ENCODE data around the gene CHAF1A.

Gene CHAF1A

DNA sequence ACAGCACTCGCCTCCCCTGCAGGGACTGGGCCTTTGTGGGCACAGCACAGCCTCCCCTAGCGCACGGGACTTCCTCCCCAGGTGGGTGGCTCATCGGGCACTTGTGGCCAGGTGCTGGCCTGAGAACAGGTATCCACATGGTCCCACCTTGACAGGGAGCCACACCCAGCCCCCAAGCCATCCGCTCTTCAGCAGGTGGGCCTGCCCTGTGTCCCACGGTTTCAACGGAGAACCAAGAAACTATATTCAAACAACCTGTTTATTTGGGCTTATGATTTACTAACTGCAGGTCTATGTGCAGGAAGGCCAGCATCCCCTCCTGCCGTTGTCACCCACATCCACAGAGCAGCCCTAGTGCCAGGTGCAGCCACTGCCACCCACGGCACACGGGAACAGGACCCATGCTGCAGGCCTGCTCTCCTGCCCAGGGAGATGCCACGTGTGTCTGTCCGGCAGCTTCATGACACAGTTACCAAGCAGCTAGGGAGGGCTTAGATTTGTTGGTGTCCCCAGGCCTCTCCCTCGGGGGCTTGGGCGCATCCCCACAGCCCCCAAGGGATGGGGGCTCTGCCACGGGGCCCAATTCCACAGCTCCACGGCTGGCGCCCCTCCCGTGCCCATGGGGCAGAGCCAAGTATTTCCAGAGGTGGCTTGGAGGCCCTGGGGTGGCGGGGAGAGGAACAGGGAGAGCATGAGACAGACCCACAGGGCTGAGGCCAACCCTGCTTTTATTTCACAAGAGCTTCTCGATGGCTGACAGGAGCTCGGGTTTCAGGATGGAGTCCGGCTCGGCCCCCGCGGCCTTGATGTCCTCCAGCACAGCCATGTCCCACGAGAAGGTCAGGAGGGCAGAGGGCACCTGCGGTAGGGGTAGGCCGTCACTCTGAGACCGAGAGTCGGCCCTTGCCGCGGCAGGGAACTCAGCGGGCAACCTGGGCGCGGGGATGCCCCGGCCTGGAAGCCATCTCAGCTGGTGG, 42.6 kb downstream of the CHAF1A start:
- H3K9ac ChIP-seq (ENCODE audit: low read length), result no peak overlapping the region
- H3K4me3 ChIP-seq (ENCODE audit: insufficient read depth, low read length, poor library complexity, severe bottlenecking), result no peak overlapping the region
- H3K9me3 ChIP-seq (ENCODE audit: insufficient read depth, low read length), result no peaks in the 10 kb centered on the region
- H4K20me1 ChIP-seq (ENCODE audit: low read depth, low read length), result no peaks in the 10 kb centered on the region
- no peak overlapping the region for H3K27ac ChIP-seq (ENCODE audit: low read depth, low read length)
- no peaks in the 10 kb centered on the region for H3K79me2 ChIP-seq (ENCODE audit: insufficient read depth, low read length)
- no peaks in the 10 kb centered on the region for H3K9me2 ChIP-seq (replicated peaks; ENCODE audit: insufficient read depth, low read length)
- TF ChIP-seq, protein P1, sequence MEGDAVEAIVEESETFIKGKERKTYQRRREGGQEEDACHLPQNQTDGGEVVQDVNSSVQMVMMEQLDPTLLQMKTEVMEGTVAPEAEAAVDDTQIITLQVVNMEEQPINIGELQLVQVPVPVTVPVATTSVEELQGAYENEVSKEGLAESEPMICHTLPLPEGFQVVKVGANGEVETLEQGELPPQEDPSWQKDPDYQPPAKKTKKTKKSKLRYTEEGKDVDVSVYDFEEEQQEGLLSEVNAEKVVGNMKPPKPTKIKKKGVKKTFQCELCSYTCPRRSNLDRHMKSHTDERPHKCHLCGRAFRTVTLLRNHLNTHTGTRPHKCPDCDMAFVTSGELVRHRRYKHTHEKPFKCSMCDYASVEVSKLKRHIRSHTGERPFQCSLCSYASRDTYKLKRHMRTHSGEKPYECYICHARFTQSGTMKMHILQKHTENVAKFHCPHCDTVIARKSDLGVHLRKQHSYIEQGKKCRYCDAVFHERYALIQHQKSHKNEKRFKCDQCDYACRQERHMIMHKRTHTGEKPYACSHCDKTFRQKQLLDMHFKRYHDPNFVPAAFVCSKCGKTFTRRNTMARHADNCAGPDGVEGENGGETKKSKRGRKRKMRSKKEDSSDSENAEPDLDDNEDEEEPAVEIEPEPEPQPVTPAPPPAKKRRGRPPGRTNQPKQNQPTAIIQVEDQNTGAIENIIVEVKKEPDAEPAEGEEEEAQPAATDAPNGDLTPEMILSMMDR (IDR thresholded peaks at IDR 0.05; ENCODE audit: insufficient read depth, low read length, poor library complexity, severe bottlenecking), result no peak
- H2AFZ ChIP-seq (ENCODE audit: low read depth, low read length, severe bottlenecking), result no peak overlapping the region
- H3K4me2 ChIP-seq (ENCODE audit: low read depth, low read length, poor library complexity, severe bottlenecking), result no peak overlapping the region
- H3K36me3 ChIP-seq (ENCODE audit: low read length), result 0 out of 2 replicates have a peak, but pooled peaks cover 2% of the 10 kb centered on the region
- no peaks in the 10 kb centered on the region for H3K27me3 ChIP-seq (ENCODE audit: low read length)
- no peaks in the 10 kb centered on the region for H3F3A ChIP-seq (ENCODE audit: insufficient read depth)

DNA sequence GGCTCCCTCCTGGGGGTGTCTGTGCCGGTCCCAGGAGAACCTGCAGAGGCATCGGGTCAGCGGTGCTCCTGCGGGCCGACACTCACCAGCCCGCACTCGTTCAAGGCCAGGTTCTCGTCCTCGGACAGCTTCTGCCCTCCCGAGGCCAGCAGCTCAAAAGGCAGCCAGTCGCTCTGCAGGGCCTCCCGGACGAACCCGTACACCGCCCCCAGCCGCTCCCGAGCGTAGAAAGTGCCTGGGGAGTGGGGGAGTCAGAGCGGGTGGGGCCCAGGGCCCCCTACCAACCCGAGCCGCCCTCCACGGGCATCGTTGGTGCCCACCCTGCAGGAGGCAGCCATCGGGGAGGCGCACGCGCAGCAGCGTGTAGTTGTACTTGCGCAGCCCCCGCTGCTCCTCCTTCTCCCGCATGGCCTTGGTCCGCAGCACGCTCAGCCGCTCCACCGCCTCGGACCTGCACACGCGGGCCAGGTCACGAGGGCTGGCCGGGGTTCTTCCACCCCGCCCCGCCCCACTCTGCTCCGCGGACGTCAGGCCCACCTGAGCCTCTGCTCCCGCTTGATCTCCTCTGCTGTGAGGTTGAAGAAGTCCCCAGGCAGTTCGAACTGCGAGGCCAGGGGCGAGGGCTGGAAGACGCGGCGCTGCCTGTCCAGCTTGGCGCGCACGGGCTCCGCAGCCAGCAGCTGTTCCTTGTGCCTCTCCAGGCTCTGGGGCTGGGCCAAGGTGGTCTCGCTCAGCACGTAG, 43.7 kb downstream of the CHAF1A start:
- H3K27me3 ChIP-seq (ENCODE audit: low read length), result no peaks in the 10 kb centered on the region
- H3K9me3 ChIP-seq (ENCODE audit: insufficient read depth, low read length), result no peaks in the 10 kb centered on the region
- no peak overlapping the region for H3K4me3 ChIP-seq (ENCODE audit: insufficient read depth, low read length, poor library complexity, severe bottlenecking)
- TF ChIP-seq, protein P1 (IDR thresholded peaks at IDR 0.05; ENCODE audit: insufficient read depth, low read length, poor library complexity, severe bottlenecking), result no peak
- no peak for TF ChIP-seq EZH2phosphoT487 (conservative IDR thresholded peaks at IDR 0.05; ENCODE audit: low read length)
- no peaks in the 10 kb centered on the region for H4K20me1 ChIP-seq (ENCODE audit: low read depth, low read length)
- no peak overlapping the region for H3K9ac ChIP-seq (ENCODE audit: low read length)
- H3F3A ChIP-seq (ENCODE audit: insufficient read depth), result peaks cover 6% of the 10 kb centered on the region; the same call in 1 of the 2 replicates
- H3K4me2 ChIP-seq (ENCODE audit: low read depth, low read length, poor library complexity, severe bottlenecking), result no peak overlapping the region
- no peak overlapping the region for H2AFZ ChIP-seq (ENCODE audit: low read depth, low read length, severe bottlenecking)
- no peaks in the 10 kb centered on the region for H3K79me2 ChIP-seq (ENCODE audit: insufficient read depth, low read length)
- H3K9me2 ChIP-seq (replicated peaks; ENCODE audit: insufficient read depth, low read length), result no peaks in the 10 kb centered on the region
- H3K27ac ChIP-seq (ENCODE audit: low read depth, low read length), result no peak overlapping the region
- no peaks in the 10 kb centered on the region for H3K36me3 ChIP-seq (ENCODE audit: low read length)

DNA sequence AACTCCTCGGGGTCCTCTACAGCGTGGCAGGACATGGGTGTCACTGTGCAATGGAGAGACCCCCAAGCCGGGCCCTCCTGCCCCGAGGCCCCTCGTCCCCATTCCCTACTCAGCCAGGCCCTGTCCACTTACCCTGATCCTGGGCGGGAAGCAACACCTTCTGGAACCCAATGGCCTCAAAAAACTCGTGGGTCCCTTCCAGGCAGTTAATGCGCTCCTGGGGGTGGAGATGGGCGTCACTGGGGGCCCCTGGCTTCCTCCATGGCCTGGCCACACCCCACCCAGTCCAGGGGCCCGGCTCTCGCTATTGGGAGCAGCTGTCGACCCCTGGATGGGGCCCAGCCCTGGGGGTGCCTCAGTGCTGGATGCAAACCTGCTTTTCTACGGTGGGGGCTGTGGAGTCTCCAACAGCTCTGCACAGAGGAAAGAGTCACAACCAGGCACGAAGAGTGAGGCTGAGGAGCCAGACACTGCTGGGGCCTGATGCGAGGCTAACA, 44.3 kb downstream of the CHAF1A start:
- Histone ChIP-seq H4K20me1 (ENCODE audit: low read depth, low read length) (no peaks in the 10 kb centered on the region), H3K36me3 (ENCODE audit: low read length) (no peaks in the 10 kb centered on the region), H3K9me2 (replicated peaks; ENCODE audit: insufficient read depth, low read length) (no peaks in the 10 kb centered on the region)

More for the DNA sequence above, 44.3 kb downstream of the CHAF1A start:
- Histone ChIP-seq H3K9me3 (ENCODE audit: insufficient read depth, low read length) (no peaks in the 10 kb centered on the region), H3K4me3 (ENCODE audit: insufficient read depth, low read length, poor library complexity, severe bottlenecking) (no peak overlapping the region), H3F3A (ENCODE audit: insufficient read depth) (peaks cover 6% of the 10 kb centered on the region; the same call in 1 of the 2 replicates), H3K79me2 (ENCODE audit: insufficient read depth, low read length) (no peaks in the 10 kb centered on the region), H3K27ac (ENCODE audit: low read depth, low read length) (no peak overlapping the region), H3K9ac (ENCODE audit: low read length) (no peak overlapping the region), H3K4me2 (ENCODE audit: low read depth, low read length, poor library complexity, severe bottlenecking) (no peak overlapping the region), H2AFZ (ENCODE audit: low read depth, low read length, severe bottlenecking) (no peak overlapping the region), H3K27me3 (ENCODE audit: low read length) (no peaks in the 10 kb centered on the region)
- TF ChIP-seq, protein P1 (IDR thresholded peaks at IDR 0.05; ENCODE audit: insufficient read depth, low read length, poor library complexity, severe bottlenecking), result no peak
- TF ChIP-seq EZH2phosphoT487 (conservative IDR thresholded peaks at IDR 0.05; ENCODE audit: low read length), result no peak
